Measurements from ENCODE around the gene ZDHHC8. TPM values are rescaled to one million over a fixed set of nuclear protein-coding genes. Genes with fewer than 3 reads are reported as not detected.

Gene ZDHHC8
- total RNA-seq: 10 to 100 TPM; 14.7 to 56.5 (median 17.1) TPM

DNA sequence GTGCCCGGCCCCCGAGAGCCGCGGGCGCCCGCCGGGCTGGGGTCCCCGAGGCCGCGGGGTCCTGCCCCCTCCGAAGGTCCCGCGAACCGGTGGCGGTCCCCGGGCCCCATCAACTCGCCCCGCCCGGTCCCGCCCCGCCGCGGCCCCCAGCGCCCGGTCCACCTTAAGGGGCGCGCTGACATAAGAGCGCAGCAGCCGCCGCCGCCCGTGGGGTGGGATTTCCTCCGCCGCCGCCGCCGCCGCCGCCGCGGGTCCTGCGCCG lies at the start of gene ZDHHC8:
TSS of gene ZDHHC8 (plus strand) at position 208 of the 262 bp plus-strand sequence. CDS start 144 bp downstream, outside the sequence.
- Histone ChIP-seq H3K4me3 (peak within 1 kb of the TSS; percentile 91 to 100 (median 99)), H3K27me3 (no peaks in the 10 kb centered on the region), H3K27ac (peak within 1 kb of the TSS; percentile 92 to 98 (median 94)), H3K4me1 (peaks cover 11 to 37% (median 18%) of the 10 kb centered on the region in 4 donors), H3K9me3 (no peaks in the 10 kb centered on the region), H3K36me3 (no peaks in the 10 kb centered on the region)
- TF ChIP-seq EP300 (IDR thresholded peaks at IDR 0.05; ENCODE audit: low read depth): no peak
- no peak for TF ChIP-seq POLR2AphosphoS5 (IDR thresholded peaks at IDR 0.05)
- TF ChIP-seq CTCF (IDR thresholded peaks at IDR 0.05): no peak
- no peak for TF ChIP-seq POLR2A (IDR thresholded peaks at IDR 0.05)
- DNase-seq: peak; percentile 49
- intact Hi-C loops (cut with DNase I; ENCODE audit: low total_unique reads): no loop called here
- in situ Hi-C loops (cut with MboI; ENCODE audit: low pct_ligation_motif_present in 1 of 4, low pct_unique_long_range_greater_than_20kb in 1 of 4, low sequenced_read_pairs in 3 of 4): no loop called here
- WGBS, 2 donors (ENCODE audit: low coverage in 1 of 2): 2% methylated on average over 7 of the region's 43 CpGs; no CpG with 5 or more reads in 1 of the 2 donors

DNA sequence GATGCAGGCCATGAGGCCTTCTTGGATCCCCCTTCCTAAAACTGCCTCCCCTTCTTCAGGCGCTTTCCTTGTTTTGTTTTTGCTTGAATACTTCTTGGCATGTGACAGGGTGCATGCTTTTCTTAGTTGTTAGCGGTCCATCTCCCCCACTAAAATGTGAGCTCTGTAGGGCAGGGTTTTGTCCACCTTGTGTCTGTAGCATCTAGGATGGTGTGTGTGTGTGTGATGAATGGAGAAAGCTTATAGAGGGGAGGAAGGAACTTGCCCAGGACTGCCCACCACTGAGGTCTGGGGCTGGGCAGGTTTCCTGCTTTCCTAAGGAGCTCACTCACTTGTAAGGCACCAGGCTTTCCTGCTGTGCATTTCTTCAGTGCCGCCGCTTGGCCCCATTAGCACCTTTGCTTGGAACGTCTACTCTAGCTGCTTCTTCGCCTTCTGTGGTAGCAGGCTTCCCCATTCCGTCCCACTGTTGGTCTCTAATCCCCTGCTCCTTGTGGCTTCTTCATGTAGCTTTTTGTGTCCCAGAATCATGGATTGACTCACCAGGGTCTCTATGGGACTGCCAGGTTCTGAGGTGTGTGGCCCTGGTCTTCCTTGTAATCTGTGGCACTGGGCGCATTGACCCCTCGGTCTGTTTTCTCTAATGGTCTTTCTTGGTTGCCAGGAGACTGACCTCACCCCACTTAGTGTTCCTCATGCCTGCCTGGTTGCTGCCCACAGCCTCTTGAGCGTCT lies 48.3 kb upstream of the ZDHHC8 start:
- Histone ChIP-seq H3K4me1 (peaks cover 22 to 52% (median 30%) of the 10 kb centered on the region in 4 donors), H3K4me3 (no peak overlapping the region), H3K9me3 (no peaks in the 10 kb centered on the region), H3K27ac (no peak overlapping the region), H3K27me3 (no peaks in the 10 kb centered on the region), H3K36me3 (peaks cover 0 to 26% (median 4%) of the 10 kb centered on the region in 4 donors)
- no peak for TF ChIP-seq POLR2A (IDR thresholded peaks at IDR 0.05)
- TF ChIP-seq CTCF (IDR thresholded peaks at IDR 0.05): no peak
- no peak for TF ChIP-seq POLR2AphosphoS5 (IDR thresholded peaks at IDR 0.05)
- no peak for TF ChIP-seq EP300 (IDR thresholded peaks at IDR 0.05; ENCODE audit: low read depth)
- in situ Hi-C loops (cut with MboI; ENCODE audit: low pct_ligation_motif_present in 1 of 4, low pct_unique_long_range_greater_than_20kb in 1 of 4, low sequenced_read_pairs in 3 of 4): no loop called here
- no peak for DNase-seq
- WGBS, 2 donors (ENCODE audit: low coverage in 1 of 2): 87 to 100% methylated on average over 1 to 10 of the region's 10 CpGs
- intact Hi-C loops (cut with DNase I; ENCODE audit: low total_unique reads): no loop called here

DNA sequence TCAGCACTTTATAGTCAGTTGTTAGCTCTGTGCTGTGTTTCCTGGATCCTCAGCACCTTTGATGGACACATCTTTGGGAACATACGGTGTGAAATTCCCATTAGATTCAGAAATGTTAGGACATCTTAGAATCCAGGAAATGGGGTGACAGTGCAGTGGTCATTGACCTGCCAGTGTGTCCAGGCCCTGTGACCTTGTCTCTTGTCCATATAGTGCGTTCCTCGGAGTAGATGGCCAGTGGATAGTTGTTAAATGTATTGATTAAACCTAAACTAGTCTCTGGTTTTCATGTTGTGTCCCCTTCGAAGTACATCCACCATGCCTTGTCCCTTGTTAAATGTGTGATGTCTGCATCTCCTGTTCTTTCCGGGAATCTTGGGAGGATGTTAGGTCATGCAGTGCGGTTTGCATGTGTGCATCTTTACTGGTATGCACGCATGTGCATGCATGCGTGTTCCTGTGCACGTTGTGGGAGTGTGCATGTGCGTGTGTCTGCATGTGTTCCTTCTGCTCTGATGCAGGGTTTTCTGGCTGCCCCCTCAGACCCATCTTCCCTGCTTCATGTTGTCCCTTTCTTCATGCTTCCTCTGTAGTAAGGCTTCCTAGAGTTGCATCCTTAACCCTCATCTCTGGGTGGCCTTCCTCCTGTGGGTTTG lies 47.6 kb upstream of the ZDHHC8 start:
- DNase-seq: no peak
- Histone ChIP-seq H3K9me3 (no peaks in the 10 kb centered on the region), H3K4me3 (no peak overlapping the region), H3K27me3 (no peaks in the 10 kb centered on the region), H3K4me1 (peaks cover 22 to 49% (median 30%) of the 10 kb centered on the region in 4 donors), H3K36me3 (peaks cover 0 to 31% (median 4%) of the 10 kb centered on the region in 4 donors), H3K27ac (no peak overlapping the region)
- WGBS, 2 donors (ENCODE audit: low coverage in 1 of 2): 73 to 90% methylated on average over 2 to 10 of the region's 10 CpGs
- TF ChIP-seq EP300 (IDR thresholded peaks at IDR 0.05; ENCODE audit: low read depth) (no peak), POLR2AphosphoS5 (IDR thresholded peaks at IDR 0.05) (no peak), CTCF (IDR thresholded peaks at IDR 0.05) (no peak), POLR2A (IDR thresholded peaks at IDR 0.05) (no peak)
- intact Hi-C loops (cut with DNase I; ENCODE audit: low total_unique reads) (no loop called here), in situ Hi-C loops (cut with MboI; ENCODE audit: low pct_ligation_motif_present in 1 of 4, low pct_unique_long_range_greater_than_20kb in 1 of 4, low sequenced_read_pairs in 3 of 4) (no loop called here)

DNA sequence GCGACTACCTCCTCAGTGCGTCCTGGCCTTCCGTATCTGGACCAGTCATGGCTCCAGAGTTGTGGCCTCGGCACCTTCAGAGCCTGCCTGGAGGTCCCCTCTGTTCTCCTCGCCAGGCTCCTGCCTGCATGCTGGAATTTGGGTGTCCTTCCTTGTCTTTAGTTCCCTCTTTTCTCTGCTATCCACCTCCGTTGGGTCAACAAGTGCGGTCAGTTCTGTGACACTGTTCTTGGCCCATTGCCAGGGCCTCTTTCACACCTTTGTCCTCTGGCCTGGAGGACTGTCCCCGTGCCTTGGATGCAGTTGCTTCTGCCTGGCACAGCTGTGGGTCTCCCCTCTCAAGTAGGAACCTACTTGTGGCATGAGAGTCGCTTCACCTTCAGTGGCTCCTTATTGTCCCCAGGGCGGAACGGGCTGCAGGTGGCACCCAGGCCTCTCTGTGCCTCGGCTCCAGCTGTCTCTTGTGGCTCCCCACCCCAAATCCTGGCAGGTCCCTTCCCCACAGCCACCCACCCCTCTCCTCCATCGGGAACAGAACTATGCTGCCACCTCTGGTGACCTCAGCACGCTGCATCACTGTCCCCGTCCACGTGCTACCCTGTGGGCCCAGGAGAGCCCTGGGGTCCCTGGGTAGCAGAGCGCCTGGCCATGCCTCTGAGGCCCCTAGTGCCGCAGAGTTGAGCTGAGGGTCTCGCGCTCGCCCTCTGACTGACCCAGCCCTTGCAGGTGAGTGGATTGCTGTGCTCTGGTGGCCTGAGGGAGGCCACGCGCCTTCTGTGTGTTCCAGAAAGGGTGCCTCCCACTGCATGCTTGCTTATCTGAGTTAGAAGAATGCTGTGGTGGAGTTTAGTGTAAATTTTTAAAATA lies 46.8 kb upstream of the ZDHHC8 start:
- peaks cover 22 to 46% (median 30%) of the 10 kb centered on the region in 4 donors for H3K4me1 ChIP-seq
- H3K27me3 ChIP-seq: no peaks in the 10 kb centered on the region
- no peaks in the 10 kb centered on the region for H3K9me3 ChIP-seq
- peaks cover 0 to 39% (median 6%) of the 10 kb centered on the region in 4 donors for H3K36me3 ChIP-seq
- 81% methylated on average over 23 of the region's 23 CpGs; no CpG with 5 or more reads in 1 of the 2 donors for WGBS, 2 donors (ENCODE audit: low coverage in 1 of 2)
- DNase-seq: no peak
- in situ Hi-C loops (cut with MboI; ENCODE audit: low pct_ligation_motif_present in 1 of 4, low pct_unique_long_range_greater_than_20kb in 1 of 4, low sequenced_read_pairs in 3 of 4): no loop called here
- intact Hi-C loops (cut with DNase I; ENCODE audit: low total_unique reads): no loop called here
- no peak for TF ChIP-seq POLR2AphosphoS5 (IDR thresholded peaks at IDR 0.05)
- TF ChIP-seq CTCF (IDR thresholded peaks at IDR 0.05): peak in 4 of 5 experiments; percentile 13 to 22 (median 18)
- no peak overlapping the region for H3K27ac ChIP-seq
- no peak overlapping the region for H3K4me3 ChIP-seq
